ENCODE results near the gene RRAS2. TPM values are rescaled to one million over a fixed set of nuclear protein-coding genes. Genes with fewer than 3 reads are reported as not detected.

The RRAS2 gene
- total and polyA plus RNA-seq, 10 of the 15 experiments (the other 5 are each of a cell fraction or from before 2014, with no cell fraction given), result 26.9 to 72.4 (median 45.4) TPM

DNA sequence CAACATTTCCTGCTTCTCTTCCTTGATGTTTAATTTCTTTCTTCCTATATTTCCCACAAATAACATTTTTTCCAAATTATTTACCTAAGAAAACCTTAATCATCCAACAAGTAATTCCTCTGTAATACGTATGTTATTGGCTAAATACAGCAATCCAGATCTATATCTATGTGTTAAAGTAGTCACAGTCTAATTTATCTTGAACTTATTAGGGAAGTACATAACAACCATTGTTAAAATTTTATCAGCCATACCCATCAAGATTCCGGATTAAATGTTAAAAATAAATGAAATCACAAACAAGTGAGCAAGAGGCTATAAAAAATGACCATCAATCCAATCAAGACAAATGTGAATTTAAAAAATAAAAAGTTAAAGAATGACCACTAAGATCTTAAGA is 36.5 kb downstream of the RRAS2 start (continued):
- TF ChIP-seq IRF5 (IDR thresholded peaks at IDR 0.05; ENCODE audit: borderline replicate concordance), result no peak
- TF ChIP-seq RBBP5 (conservative IDR thresholded peaks at IDR 0.05), result no peak
- no peak for TF ChIP-seq NR2C2 (IDR thresholded peaks at IDR 0.05; ENCODE audit: borderline replicate concordance, control insufficient read depth, insufficient read length, low read depth)

DNA sequence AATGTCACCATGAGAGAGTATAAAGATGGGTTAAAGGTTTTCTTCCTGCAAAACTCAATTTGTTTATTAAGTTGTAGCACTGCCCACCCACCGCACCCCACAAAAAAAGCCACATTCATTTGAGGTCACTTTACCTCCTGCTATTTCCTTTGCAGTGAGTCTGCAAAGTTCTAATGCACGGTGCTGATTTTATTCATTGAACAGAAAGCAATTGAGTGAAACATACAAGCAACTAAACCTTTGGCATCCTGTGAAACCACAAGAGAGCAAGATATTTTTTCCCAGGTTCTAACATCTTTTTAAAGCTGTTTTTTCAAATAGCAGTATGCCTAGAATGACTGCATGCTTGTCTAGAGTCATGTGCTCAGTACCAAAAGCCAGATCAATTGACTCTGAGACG is 39.0 kb downstream of the RRAS2 start:
- SMC1A ChIA-PET (ENCODE audit: uncharacterized antibody, unreplicated experiment), result interaction anchor here (0.8 to 10.3 kb wide), 14 partner anchors 7 to 180 kb away, joined by 3 to 89 read pairs (median 5); partner anchors contain the start of gene COPB1
- POLR2A ChIA-PET, result interaction anchor here (0.9 to 2.8 kb wide), 7 partner anchors 9 to 35 kb away, joined by 3 to 8 read pairs (median 4); no protein-coding TSS in a partner anchor
- peak overlapping the region; percentile 35; the same call in 1 of the 2 replicates for H3K9ac ChIP-seq (ENCODE audit: control insufficient read depth, insufficient read depth, low read length)
- no peaks in the 10 kb centered on the region for H4K20me1 ChIP-seq (ENCODE audit: control insufficient read depth, insufficient read depth)
- H3K27me3 ChIP-seq (replicated peaks in 1 of 2; ENCODE audit: control insufficient read depth in 2 of 2, insufficient read depth in 2 of 2, low read length in 1 of 2), result no peaks in the 10 kb centered on the region
- CTCF ChIA-PET, result interaction anchor here (0.7 to 4.6 kb wide), 9 partner anchors 8 to 36 kb away, joined by 3 to 33 read pairs (median 5); no protein-coding TSS in a partner anchor
- H2AFZ ChIP-seq (ENCODE audit: control insufficient read depth, low read depth, low read length), result no peak overlapping the region
- 1% methylated on average over 3 of the region's 3 CpGs for WGBS (ENCODE audit: insufficient coverage, insufficient replicate concordance, low lambda C conversion rate, missing lambda C conversion rate)
- FAIRE-seq (peak; percentile 35), ATAC-seq (peak; percentile 40), DNase-seq (ENCODE audit: low read depth, low spot score) (peak; percentile 90)
- H3K4me1 ChIP-seq (ENCODE audit: control insufficient read depth, insufficient read depth, low read length), result peaks cover 30% of the 10 kb centered on the region
- H3K27ac ChIP-seq (ENCODE audit: control insufficient read depth, insufficient read depth), result peak overlapping the region; percentile 69
- H3K79me2 ChIP-seq (ENCODE audit: control insufficient read depth, insufficient read depth, low read length), result peaks cover 88% of the 10 kb centered on the region
- intact Hi-C loops (cut with micrococcal nuclease; ENCODE audit: unreplicated experiment) (no loop called here), in situ Hi-C loops (cut with MboI) (no loop called here)
- peak overlapping the region; percentile 57 for H3K4me3 ChIP-seq
- no peaks in the 10 kb centered on the region for H3K36me3 ChIP-seq (ENCODE audit: control insufficient read depth in 2 of 2, insufficient read depth in 2 of 2, low read length in 1 of 2)
- H3K9me3 ChIP-seq (replicated peaks; ENCODE audit: control insufficient read depth, insufficient read depth, low read length), result no peaks in the 10 kb centered on the region; the same call in none of the 3 replicates
- H3K4me2 ChIP-seq (ENCODE audit: control insufficient read depth, insufficient read depth), result peak overlapping the region; percentile 64
- BruUV-seq (replicated peaks), result no TSS peak
- RAD21 ChIA-PET (ENCODE audit: unreplicated experiment), result interaction anchor here (1.2 to 3.3 kb wide), 5 partner anchors 12 to 98 kb away, joined by 3 to 14 read pairs (median 7); no protein-coding TSS in a partner anchor
- TF ChIP-seq RCOR1 (conservative IDR thresholded peaks at IDR 0.05; ENCODE audit: low read depth, low read length) (0 out of 2 replicates have a peak, but pooled peaks have one; percentile 50), SMARCA5 (IDR thresholded peaks at IDR 0.05) (no peak), IKZF2 (IDR thresholded peaks at IDR 0.05) (peak; percentile 68 to 81; a peak in 3 of 4 replicates), BHLHE40 (IDR thresholded peaks at IDR 0.05; ENCODE audit: borderline replicate concordance in 1 of 2, low read depth in 2 of 2, low read length in 1 of 2) (peak in 1 of 2 experiments; percentile 23; a peak in 1 of 4 replicates), RAD51 (IDR thresholded peaks at IDR 0.05) (peak; percentile 45; the same call in 1 of the 2 replicates), PAX8 (IDR thresholded peaks at IDR 0.05) (no peak), PAX5 (IDR thresholded peaks at IDR 0.05; ENCODE audit: borderline replicate concordance, low read depth, low read length) (0 out of 2 replicates have a peak, but pooled peaks have one; percentile 33), MEF2A (IDR thresholded peaks at IDR 0.05; ENCODE audit: insufficient read depth, low read depth, low read length) (no peak), SPI1 (IDR thresholded peaks at IDR 0.05; ENCODE audit: borderline replicate concordance, insufficient read depth, low read depth, low read length) (no peak), MTA2 (IDR thresholded peaks at IDR 0.05; ENCODE audit: low read depth) (peak; percentile 68), NFIC (IDR thresholded peaks at IDR 0.05; ENCODE audit: low read depth, low read length) (peak; percentile 55), EED (IDR thresholded peaks at IDR 0.05; ENCODE audit: low read depth) (0 out of 2 replicates have a peak, but pooled peaks have one; percentile 55)
- TF ChIP-seq, protein P1, sequence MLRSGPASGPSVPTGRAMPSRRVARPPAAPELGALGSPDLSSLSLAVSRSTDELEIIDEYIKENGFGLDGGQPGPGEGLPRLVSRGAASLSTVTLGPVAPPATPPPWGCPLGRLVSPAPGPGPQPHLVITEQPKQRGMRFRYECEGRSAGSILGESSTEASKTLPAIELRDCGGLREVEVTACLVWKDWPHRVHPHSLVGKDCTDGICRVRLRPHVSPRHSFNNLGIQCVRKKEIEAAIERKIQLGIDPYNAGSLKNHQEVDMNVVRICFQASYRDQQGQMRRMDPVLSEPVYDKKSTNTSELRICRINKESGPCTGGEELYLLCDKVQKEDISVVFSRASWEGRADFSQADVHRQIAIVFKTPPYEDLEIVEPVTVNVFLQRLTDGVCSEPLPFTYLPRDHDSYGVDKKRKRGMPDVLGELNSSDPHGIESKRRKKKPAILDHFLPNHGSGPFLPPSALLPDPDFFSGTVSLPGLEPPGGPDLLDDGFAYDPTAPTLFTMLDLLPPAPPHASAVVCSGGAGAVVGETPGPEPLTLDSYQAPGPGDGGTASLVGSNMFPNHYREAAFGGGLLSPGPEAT (IDR thresholded peaks at IDR 0.05; ENCODE audit: low read depth), result 0 out of 2 replicates have a peak, but pooled peaks have one; percentile 16
- TF ChIP-seq, protein P2, sequence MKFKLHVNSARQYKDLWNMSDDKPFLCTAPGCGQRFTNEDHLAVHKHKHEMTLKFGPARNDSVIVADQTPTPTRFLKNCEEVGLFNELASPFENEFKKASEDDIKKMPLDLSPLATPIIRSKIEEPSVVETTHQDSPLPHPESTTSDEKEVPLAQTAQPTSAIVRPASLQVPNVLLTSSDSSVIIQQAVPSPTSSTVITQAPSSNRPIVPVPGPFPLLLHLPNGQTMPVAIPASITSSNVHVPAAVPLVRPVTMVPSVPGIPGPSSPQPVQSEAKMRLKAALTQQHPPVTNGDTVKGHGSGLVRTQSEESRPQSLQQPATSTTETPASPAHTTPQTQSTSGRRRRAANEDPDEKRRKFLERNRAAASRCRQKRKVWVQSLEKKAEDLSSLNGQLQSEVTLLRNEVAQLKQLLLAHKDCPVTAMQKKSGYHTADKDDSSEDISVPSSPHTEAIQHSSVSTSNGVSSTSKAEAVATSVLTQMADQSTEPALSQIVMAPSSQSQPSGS (IDR thresholded peaks at IDR 0.05; ENCODE audit: low read length), result peak; percentile 34; the same call in 1 of the 2 replicates
